Breast epithelium (tissue), 4 donors: ENCODE data around the gene MTR. TPM values are rescaled to one million over a fixed set of nuclear protein-coding genes. Genes with fewer than 3 reads are reported as not detected.

Experiments
- DNase-seq, 2 donors: peaks; one replicate each; pipeline ENCODE4 v3.0.0-alpha.2; 2019; ENCODE audit warnings: low spot score in 2 of 2
- H3K27ac ChIP-seq, 2 donors: fragments of 200-600 bp; sonication (generic) in 1 of 2; one replicate each; pipeline ENCODE4 v1.5.1; 2016 to 2019; ENCODE audit warnings: mild to moderate bottlenecking in 1 of 2
- H3K27me3 ChIP-seq, 2 donors: fragments of 200-600 bp; sonication (generic) in 1 of 2; one replicate each; pipeline versions ENCODE4 v1.5.1 to v1.6.0; 2017 to 2019; ENCODE audit warnings: control low read depth in 1 of 2, mild to moderate bottlenecking in 1 of 2
- H3K36me3 ChIP-seq: fragments of 200-600 bp; one replicate; pipeline ENCODE4 v1.5.1; 2019
- H3K4me1 ChIP-seq, 2 donors: fragments of 200-600 bp; sonication (generic); one replicate each; pipeline ENCODE4 v1.5.1; 2016 to 2019; ENCODE audit warnings: control low read depth in 1 of 2
- H3K4me3 ChIP-seq, 3 donors: fragments of 200-600 bp; sonication (generic); 1 replicate in 2 of 3; 2 replicates in 1 of 3; pipeline ENCODE4 v1.5.1; 2016 to 2019; ENCODE audit warnings: mild to moderate bottlenecking in 3 of 3, moderate library complexity in 2 of 3
- H3K9me3 ChIP-seq, 2 donors: fragments of 200-600 bp; sonication (generic) in 1 of 2; one replicate each; pipeline ENCODE4 v1.5.1; 2016 to 2019; ENCODE audit warnings: control low read depth in 1 of 2
- CTCF ChIP-seq, 3 donors: fragments of 450-650 bp; IDR thresholded peaks; one replicate each; pipeline ENCODE4 v1.5.1; 2016 to 2017; ENCODE audit warnings: antibody characterized with exemption in 3 of 3, mild to moderate bottlenecking in 3 of 3, moderate library complexity in 3 of 3
- POLR2A ChIP-seq: fragments of 450-650 bp; IDR thresholded peaks from one replicate; pipeline ENCODE4 v1.6.1; 2016; ENCODE audit warnings: antibody characterized with exemption, mild to moderate bottlenecking, moderate library complexity
- POLR2AphosphoS5 ChIP-seq, 3 donors: sonication (generic); formaldehyde crosslinking; IDR thresholded peaks; one replicate each; pipeline ENCODE4 v1.6.1; 2017; ENCODE audit warnings: antibody characterized with exemption in 3 of 3
- intact Hi-C: fragments of 100-400 bp; cut with DNase I; formaldehyde crosslinking; loops from one replicate; pipeline ENCODE4 v1.15.1; 2023; ENCODE audit warnings: low total_unique reads
- total RNA-seq, 3 donors: library from RNA; depleted of rRNA; stranded (reverse); fragments of >200 nt; gene quantifications; one replicate each; pipeline ENCODE4 v1.1.0, GENCODE V29; 2016

The MTR gene
- total RNA-seq, 3 donors from 2014 or later, result 30.5 to 32.3 (median 31.7) TPM

DNA sequence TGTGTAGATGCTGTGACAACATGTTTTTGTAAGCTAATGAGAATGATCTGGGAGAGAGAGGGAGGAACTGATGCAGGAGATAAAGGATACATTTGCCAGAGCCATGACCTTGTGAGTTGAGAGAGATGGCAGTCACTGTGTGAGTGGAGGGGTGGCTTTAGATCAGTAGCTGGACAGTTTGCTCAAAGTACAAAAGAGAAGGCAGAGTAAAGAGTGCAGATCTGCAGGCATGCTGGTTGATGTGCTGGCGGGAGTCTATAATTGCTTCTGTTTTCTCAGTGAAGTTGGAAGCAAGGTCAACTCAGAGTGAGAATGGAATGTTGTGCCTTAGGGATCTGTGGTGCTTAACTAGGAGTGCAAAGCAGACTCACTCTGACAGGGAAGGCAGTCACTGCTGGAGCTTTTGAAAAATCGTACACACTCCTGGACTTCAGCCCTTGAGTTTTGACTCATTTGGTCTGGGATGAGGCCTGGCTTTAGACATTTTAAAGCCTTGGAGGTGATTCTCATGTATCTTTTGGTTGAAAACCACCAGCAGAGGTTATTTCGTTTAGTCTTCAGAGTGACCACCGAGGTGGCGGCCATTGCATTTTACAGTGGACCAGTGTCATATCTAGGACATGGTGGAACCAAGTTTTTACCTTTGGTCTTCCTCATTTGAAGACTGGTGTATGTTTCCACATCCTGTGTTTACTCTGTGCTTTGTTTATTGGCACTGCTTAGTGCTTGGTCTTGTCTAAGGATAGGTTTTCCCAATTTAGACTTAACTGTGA lies 49.6 kb downstream of the MTR start:
- H3K27ac ChIP-seq, result no peak overlapping the region
- H3K4me3 ChIP-seq, result no peak overlapping the region
- intact Hi-C loops, result no loop called here
- H3K27me3 ChIP-seq, result no peaks in the 10 kb centered on the region
- no peak for TF ChIP-seq POLR2A
- DNase-seq, result no peak
- H3K4me1 ChIP-seq, result no peaks in the 10 kb centered on the region
- no peaks in the 10 kb centered on the region for H3K36me3 ChIP-seq
- H3K9me3 ChIP-seq, result no peaks in the 10 kb centered on the region

DNA sequence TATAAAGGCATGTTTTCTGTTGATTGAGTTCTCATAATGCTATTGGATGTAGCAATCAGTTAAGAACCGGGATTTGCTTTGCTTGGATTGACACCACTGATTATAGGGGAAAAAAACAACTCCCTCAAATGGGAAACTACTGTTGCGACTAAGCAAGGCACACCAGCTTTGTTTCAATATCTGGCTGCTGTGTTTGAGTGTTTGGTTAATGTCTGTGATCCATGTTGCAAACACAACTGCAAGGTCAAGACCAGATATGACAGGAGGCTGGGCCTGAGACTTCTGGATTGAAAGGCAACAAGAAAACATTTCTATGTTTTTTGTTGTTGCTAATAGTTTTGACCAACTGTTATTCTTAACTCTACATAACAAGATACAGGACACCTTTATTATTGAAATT lies 50.7 kb downstream of the MTR start:
- DNase-seq, result no peak
- no peaks in the 10 kb centered on the region for H3K9me3 ChIP-seq
- TF ChIP-seq CTCF (IDR thresholded peaks at IDR 0.05) (no peak), POLR2AphosphoS5 (IDR thresholded peaks at IDR 0.05) (no peak), POLR2A (no peak)
- intact Hi-C loops, result no loop called here
- H3K27ac ChIP-seq, result no peak overlapping the region
- no peaks in the 10 kb centered on the region for H3K27me3 ChIP-seq
- no peaks in the 10 kb centered on the region for H3K36me3 ChIP-seq
- H3K4me1 ChIP-seq, result no peaks in the 10 kb centered on the region
- no peak overlapping the region for H3K4me3 ChIP-seq

DNA sequence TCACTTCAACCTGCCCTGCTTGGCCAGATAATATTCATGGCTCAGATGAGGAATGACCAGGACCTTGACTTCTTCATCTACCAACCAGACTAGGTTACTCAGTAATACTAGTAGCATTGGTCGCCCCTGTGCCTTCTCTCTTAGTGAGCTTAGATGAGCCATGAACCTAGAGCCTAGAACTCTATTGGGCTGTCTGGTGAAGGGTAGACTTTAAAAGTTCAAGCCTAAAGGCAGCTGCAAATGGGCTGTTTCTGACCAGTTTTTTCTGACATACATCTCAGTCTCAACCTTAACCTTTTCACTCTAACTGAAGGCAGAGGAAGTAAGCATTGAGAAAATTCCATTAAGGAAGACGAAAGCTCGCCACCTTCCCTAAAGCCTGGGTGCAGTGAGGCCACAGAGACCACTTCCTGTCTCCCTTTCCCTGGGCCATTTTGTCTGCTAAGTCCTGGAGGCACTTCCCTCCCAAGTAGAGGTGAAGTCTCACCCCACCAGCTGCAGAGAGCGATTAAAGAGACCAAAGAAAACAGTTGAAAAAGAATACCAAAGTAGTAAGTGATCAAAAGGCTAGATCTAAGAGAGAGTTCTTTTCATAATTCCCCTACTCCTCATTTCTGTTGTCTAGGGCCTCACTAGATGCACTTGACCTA lies 53.3 kb downstream of the MTR start:
- intact Hi-C loops, result no loop called here
- DNase-seq, result no peak
- Histone ChIP-seq H3K27me3 (no peaks in the 10 kb centered on the region), H3K4me1 (no peaks in the 10 kb centered on the region), H3K9me3 (no peaks in the 10 kb centered on the region), H3K4me3 (no peak overlapping the region), H3K36me3 (no peaks in the 10 kb centered on the region), H3K27ac (no peak overlapping the region)
- TF ChIP-seq POLR2AphosphoS5 (IDR thresholded peaks at IDR 0.05) (no peak), POLR2A (no peak), CTCF (IDR thresholded peaks at IDR 0.05) (no peak)

DNA sequence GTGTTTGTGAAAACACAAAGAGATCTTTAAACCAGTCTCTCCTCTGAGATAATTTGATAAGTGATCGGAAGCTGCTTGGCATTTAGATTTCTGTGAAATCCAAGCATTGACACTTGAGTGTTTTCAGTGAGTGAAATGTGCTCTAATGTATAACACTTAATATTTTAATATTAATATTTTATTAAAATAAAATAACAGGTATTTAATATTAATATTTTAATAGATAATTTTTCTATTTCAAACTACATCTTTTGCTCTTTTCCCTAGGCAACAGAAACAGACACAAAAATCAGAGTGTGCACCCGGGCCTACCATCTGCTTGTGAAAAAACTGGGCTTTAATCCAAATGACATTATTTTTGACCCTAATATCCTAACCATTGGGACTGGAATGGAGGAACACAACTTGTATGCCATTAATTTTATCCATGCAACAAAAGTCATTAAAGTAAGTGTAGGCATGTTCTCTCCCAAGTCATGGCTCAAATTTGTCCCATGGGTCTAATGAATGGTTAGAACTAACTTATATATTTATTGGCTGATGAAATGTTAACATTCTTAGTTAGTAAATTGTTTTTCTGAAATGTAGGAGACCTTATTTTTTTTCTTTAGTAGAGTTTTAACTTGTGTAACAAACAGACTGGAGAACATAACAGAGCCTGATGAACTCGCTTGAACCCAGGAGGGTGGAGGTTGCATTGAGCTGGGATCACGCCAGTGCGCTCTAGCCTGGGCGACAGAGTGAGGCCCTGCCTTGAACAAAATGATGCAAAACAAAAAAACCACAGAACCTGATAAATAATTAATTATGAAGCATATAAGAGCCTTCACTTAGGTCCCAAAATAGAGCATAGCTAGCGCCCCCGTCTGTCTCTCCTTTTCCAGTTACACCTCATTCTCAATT lies 55.2 kb downstream of the MTR start:
- intact Hi-C loops, result no loop called here
- no peak for DNase-seq
- Histone ChIP-seq H3K27me3 (no peaks in the 10 kb centered on the region), H3K4me3 (no peak overlapping the region), H3K4me1 (no peaks in the 10 kb centered on the region), H3K36me3 (no peaks in the 10 kb centered on the region), H3K9me3 (no peaks in the 10 kb centered on the region), H3K27ac (no peak overlapping the region)
- no peak for TF ChIP-seq POLR2AphosphoS5 (IDR thresholded peaks at IDR 0.05)
- no peak for TF ChIP-seq POLR2A
- no peak for TF ChIP-seq CTCF (IDR thresholded peaks at IDR 0.05)

GRCh38 chr1:236851871-236852270 lies 56.8 kb downstream of the MTR start:
- no peak for DNase-seq
- Histone ChIP-seq H3K9me3 (no peaks in the 10 kb centered on the region), H3K4me3 (no peak overlapping the region), H3K27me3 (no peaks in the 10 kb centered on the region), H3K36me3 (no peaks in the 10 kb centered on the region), H3K4me1 (no peaks in the 10 kb centered on the region), H3K27ac (no peak overlapping the region)
- no peak for TF ChIP-seq POLR2A
- TF ChIP-seq POLR2AphosphoS5 (IDR thresholded peaks at IDR 0.05), result no peak
- TF ChIP-seq CTCF (IDR thresholded peaks at IDR 0.05), result no peak
- intact Hi-C loops, result no loop called here
